ENCODE data around the gene AIMP2.
"Not testable (repeated sequence)": the region's sequence is repeated elsewhere in the genome, so short reads cannot be mapped to it uniquely, and the experiment has no call there.

Gene AIMP2

DNA sequence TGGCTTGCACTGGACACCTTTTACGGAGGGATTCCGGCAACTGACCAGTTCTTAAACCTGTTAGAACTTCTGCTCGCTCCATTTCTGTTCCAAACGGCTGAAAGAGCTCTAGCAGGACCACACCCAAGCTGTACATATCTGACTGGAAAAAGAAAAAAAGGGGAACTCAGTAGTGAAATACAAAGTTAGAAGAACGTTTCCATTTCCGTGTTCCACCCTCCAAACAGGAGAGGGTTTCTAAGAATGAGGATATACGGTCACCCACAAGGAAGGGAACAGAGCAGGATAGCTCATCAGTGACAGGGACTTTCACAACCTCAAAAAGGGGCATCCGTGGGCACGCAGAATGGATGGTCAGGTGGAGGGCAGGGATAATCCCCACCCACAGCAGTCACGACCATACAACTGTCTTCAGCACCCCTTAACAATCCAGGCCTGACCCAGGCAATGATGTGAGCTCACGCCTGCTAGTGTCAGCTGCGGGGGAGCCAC, 17.8 kb downstream of the AIMP2 start:
- no peak for DNase-seq

DNA sequence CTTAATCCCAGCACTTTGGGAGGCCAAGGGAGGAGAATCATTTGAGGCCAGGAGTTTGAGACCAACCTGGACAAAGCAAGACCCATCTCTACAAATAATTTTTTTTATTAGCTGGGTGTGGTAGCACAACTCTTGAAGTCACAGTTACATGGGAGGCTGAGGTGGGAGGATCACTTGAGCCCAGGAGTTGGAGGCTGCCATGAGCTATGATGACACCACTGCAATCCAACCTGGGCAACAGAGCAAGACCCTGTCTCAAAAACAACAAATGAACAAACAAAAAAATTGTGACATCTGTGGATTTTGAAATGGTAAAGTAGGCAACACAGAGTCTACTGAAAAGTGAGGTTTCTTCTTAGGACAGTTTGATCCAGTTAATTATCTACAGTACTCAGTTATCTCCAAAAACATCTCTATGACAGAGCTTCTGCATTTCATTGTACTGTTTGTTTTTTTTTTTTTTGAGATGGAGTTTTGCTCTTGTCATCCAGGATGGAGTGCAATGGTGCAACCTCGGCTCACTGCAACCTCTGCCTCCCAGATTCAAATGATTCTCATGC, 18.8 kb downstream of the AIMP2 start:
- no peak for DNase-seq

DNA sequence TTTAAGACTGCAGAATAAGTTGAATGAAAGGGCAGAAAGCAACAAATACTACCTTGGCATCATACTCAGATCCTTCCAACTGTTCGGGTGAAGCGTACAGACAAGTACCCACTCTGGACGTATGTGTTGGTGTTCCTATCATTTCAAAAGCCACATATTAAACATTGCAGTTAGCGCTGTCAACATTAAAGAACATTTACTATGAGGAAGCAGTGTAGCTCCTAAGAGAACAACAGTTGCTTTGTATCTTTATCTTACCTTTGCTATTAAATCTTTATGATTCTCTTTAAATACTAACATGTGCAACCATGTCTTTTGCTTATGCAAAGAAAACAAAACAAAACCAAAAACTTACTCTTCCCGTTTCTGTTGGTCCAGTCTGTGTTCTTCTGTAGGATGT, 19.5 kb downstream of the AIMP2 start:
- no peak for DNase-seq

DNA sequence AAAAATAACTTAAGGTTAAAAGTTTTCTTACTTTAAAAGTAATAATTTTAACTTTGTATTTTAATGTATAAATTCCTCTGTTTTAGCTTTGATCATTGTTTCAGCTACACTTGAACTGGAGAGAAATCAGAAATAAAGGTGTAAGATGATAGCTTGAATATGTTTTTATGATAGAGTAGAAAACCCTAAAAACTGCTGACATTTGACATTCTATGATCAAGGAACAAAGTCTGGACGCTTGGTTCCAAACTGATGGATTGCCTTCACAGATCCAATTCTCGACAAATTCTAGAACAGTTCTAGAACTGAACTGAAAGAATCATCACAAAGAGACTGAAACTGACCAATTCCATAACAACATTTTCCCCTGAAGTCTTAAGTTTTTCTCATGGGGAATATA, 21.9 kb downstream of the AIMP2 start, which contains the start of gene ANKRD61:
ANKRD61 (plus strand) TSS at position 389 of the 400 bp plus-strand sequence; CDS start at position 389, 0 bp downstream.
- no peak for DNase-seq

DNA sequence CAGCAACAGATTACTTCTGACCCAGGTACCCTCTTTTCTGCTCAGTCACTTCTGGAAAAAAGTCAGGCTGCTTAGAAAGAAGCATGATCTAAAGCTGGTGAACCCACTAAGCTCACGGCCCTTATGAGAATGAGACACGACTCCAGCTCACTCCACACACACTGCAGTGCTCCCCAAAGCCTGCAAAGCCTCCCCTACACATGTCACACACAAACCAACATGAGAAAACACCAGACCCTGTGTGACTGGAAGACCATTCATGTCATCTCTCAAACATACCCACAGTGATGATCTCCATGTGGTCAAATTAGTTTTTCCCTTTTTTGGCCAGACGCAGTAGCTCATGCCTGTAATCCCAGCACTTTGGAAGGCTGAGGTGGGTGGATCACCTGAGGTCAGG, 22.5 kb downstream of the AIMP2 start:
- DNase-seq: no peak

GRCh38 chr7:6032167-6032566, 23.1 kb downstream of the AIMP2 start:
- DNase-seq: no peak

DNA sequence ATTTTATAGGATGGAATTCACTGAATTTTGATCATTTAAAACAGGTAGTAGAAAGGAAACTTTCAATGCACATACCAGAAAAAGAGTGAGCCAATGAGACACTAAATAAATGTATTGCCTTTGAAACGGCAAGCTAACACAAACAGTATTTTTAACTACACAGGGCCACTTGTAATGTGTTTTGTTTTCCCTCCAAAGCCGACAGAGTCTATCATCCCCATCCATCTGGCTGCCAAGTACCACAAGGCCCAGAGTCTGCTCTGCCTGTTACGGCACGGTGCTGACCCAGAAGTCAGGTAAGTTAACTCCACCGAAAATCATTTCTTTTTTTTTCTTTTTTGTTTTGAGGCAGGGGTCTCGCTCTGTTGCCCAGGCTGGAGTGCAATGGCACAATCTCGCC, 23.6 kb downstream of the AIMP2 start:
- no peak for DNase-seq

- DNase-seq: no peak
Measured at GRCh38 chr7:6035165-6035564, 26.1 kb downstream of the AIMP2 start.

GRCh38 chr7:6035686-6036085, 26.6 kb downstream of the AIMP2 start:
- DNase-seq: no peak

DNA sequence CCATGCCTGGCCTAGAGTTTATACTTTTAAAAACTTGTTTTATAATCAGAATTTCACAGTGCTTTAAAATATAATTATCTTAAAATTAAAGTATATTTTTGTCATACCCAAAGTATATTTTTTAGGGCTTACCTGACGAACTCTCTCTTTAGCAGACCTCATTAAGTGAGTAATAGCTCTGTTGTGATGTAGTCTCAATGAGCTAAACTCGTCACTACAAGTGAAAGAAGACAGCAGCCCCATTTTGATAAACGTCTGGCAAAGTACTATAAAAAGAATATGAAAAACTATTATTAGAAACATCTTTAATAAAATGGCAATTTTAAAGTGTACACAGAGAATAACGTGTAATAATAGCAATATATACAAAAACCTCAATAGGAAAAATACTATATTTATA, 40.7 kb downstream of the AIMP2 start:
- no peak for DNase-seq

DNA sequence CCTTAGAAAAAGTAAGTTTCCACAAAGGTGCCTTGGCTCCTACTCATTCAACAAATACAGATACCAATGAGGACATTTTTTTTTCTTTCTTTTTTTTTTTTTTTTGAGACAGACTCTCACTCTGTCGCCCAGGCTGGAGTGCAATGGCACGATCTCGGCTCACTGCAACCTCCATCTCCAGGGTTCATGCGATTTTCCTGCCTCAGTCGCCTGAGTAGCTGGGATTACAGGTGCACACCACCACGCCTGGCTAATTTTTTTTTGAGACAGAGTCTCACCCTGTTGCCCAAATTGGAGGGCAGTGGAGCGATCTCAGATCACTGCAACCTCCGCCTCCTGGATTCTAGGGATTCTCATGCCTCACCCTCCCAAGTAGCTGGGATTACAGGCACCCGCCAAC, 42.1 kb downstream of the AIMP2 start:
- not testable (repeated sequence) for DNase-seq

- DNase-seq: no peak
Measured at GRCh38 chr7:6056616-6057015, 47.5 kb downstream of the AIMP2 start.

DNA sequence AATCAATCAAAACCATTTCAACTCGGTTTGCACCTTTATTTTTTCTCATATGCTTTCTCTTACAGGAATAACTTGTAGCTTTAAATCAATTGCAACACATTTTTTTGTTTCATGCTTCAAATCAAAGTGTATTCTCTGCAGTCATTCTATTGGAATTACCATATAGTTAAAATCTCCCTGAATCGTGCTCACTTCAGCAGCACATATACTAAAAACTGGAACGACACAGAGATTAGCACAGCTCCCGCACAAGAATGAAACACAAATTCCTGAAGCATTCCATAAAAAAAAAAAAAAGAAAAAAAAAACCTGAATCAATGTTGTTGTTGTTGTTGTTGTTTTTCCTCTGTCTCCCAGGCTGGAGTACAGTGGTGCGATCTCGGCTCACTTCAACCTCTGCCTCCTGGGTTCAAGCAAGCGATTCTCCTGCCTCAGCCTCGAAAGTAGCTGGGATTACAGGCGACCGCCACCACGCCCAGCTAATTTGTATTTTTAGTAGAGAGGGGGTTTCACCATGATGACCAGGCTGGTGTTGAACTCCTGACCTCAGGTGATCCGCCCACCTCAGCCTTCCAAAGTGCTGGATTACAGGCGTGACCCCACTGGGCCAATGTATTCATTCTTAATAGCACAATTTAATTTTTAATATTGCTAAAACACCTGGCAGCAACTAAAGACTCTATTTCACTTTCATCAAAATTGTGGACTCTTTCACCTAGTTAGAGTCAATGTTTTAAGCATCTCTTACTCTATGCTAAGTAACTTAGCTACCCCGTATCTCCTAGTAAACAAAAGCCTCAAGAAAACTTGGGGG, 48.5 kb downstream of the AIMP2 start:
- no peak for DNase-seq

- DNase-seq: not testable (repeated sequence)
Measured at GRCh38 chr7:6059941-6060340, 50.9 kb downstream of the AIMP2 start.

- no peak for DNase-seq
Measured at GRCh38 chr7:6071406-6071805, 62.3 kb downstream of the AIMP2 start.
